SK-N-MC (cell line): ENCODE data around the gene MMP15.

Experiments
- EZH2 ChIP-seq: fragments of 200-600 bp; sonication (generic); IDR thresholded peaks from one replicate; pipeline ENCODE4 v1.6.1; 2017; ENCODE audit warnings: antibody characterized with exemption
- POLR2AphosphoS5 ChIP-seq: IDR thresholded peaks from 2 replicates; pipeline ENCODE4 v1.6.1; 2012; ENCODE audit warnings: mild to moderate bottlenecking, low read depth, low read length, borderline replicate concordance

- no peak for TF ChIP-seq POLR2AphosphoS5
- TF ChIP-seq EZH2, result no peak
Measured at GRCh38 chr16:57979006-57979585, 46.5 kb upstream of the MMP15 start.
